Natural killer cell (primary cell): ENCODE measurements around the gene CEP72. TPM values are rescaled to one million over a fixed set of nuclear protein-coding genes. Genes with fewer than 3 reads are reported as not detected.

Source experiments
- ATAC-seq, 3 donors: fragments of 150-1000 bp in 2 of 3; fragments of 200-7000 bp in 1 of 3; cut with Tn5 transposase; 1 replicate in 1 of 3; 2 replicates in 2 of 3; pipeline ENCODE4 v1.10.0; 2021; ENCODE audit warnings: mild to moderate bottlenecking in 2 of 3, moderate library complexity in 2 of 3
- DNase-seq, 2 donors: peaks; one replicate each; pipeline versions ENCODE4 v3.0.0 to v3.0.0-alpha.2; 2013 to 2021; ENCODE audit warnings: mixed read lengths in 1 of 2
- H3K27ac ChIP-seq: one replicate; pipeline ENCODE4 v1.5.1; 2013; ENCODE audit warnings: mild to moderate bottlenecking, low read length
- H3K27me3 ChIP-seq: one replicate; pipeline ENCODE4 v1.6.1; 2013; ENCODE audit warnings: low read length; ENCODE audit not compliant: control insufficient read depth, insufficient read depth
- H3K36me3 ChIP-seq: one replicate; pipeline ENCODE4 v1.6.1; 2013; ENCODE audit warnings: low read length; ENCODE audit not compliant: control insufficient read depth, insufficient read depth
- H3K4me1 ChIP-seq: one replicate; pipeline ENCODE4 v1.6.1; 2013; ENCODE audit warnings: low read length; ENCODE audit not compliant: control insufficient read depth, insufficient read depth
- H3K4me3 ChIP-seq: one replicate; pipeline ENCODE4 v1.5.1; 2013; ENCODE audit warnings: low read length
- H3K9me3 ChIP-seq: one replicate; pipeline ENCODE4 v1.6.1; 2013; ENCODE audit warnings: low read length; ENCODE audit not compliant: control insufficient read depth, insufficient read depth
- H3K27ac Mint-ChIP-seq, 2 donors: one replicate each; pipeline ENCODE4 v1.8.0; 2022; ENCODE audit warnings: mild to moderate bottlenecking in 2 of 2, mixed read lengths in 2 of 2, moderate library complexity in 1 of 2
- H3K27me3 Mint-ChIP-seq, 2 donors: one replicate each; pipeline ENCODE4 v1.8.0; 2022; ENCODE audit warnings: low read depth in 2 of 2, mixed read lengths in 2 of 2
- H3K36me3 Mint-ChIP-seq: one replicate; pipeline ENCODE4 v1.8.0; 2022; ENCODE audit warnings: mixed read lengths
- H3K4me1 Mint-ChIP-seq, 2 donors: one replicate each; pipeline ENCODE4 v1.8.0; 2022; ENCODE audit warnings: mixed read lengths in 2 of 2
- H3K4me3 Mint-ChIP-seq: one replicate; pipeline ENCODE4 v1.8.0; 2022; ENCODE audit warnings: mild to moderate bottlenecking, moderate library complexity, mixed read lengths
- H3K9me3 Mint-ChIP-seq, 2 donors: one replicate each; pipeline ENCODE4 v1.8.0; 2022; ENCODE audit warnings: mixed read lengths in 2 of 2
- CTCF ChIP-seq: fragments of 200-600 bp; IDR thresholded peaks from one replicate; pipeline ENCODE4 v1.8.0; 2022; ENCODE audit warnings: antibody characterized with exemption
- WGBS: methylation state at CpG from one replicate; pipeline ENCODE4 v1.1.7; 2013; ENCODE audit warnings: missing lambda C conversion rate; ENCODE audit not compliant: insufficient coverage; 5-methylcytosine and 5-hydroxymethylcytosine counted together
- intact Hi-C: fragments of 100-400 bp; cut with micrococcal nuclease; formaldehyde crosslinking; loops from one replicate; pipeline ENCODE4 v1.14.2; 2022
- total RNA-seq, 4 donors: library from RNA; stranded (reverse); fragments of 120-200 nt in 1 of 4; gene quantifications; one replicate each; pipeline versions ENCODE4 v1.2.3 to v1.2.4, GENCODE V29; 2013 to 2022

The CEP72 gene
- total RNA-seq, 3 donors from 2014 or later (not counting 1 experiment from before 2014, with no cell fraction given): 12.2 to 15.1 (median 12.3) TPM

- peaks cover 26 to 30% of the 10 kb centered on the region in 2 donors for H3K27me3 Mint-ChIP-seq
- 93% methylated on average over 13 of the region's 13 CpGs for WGBS
- intact Hi-C loops: no loop called here
- H3K9me3 Mint-ChIP-seq: peaks cover 0 to 4% of the 10 kb centered on the region in 2 donors
- no peaks in the 10 kb centered on the region for H3K36me3 ChIP-seq
- no peak for TF ChIP-seq CTCF
- peaks cover 2% of the 10 kb centered on the region for H3K27me3 ChIP-seq
- H3K27ac Mint-ChIP-seq: no peak overlapping the region
- H3K4me1 ChIP-seq: no peaks in the 10 kb centered on the region
- ATAC-seq: no peak
- H3K36me3 Mint-ChIP-seq: no peaks in the 10 kb centered on the region
- H3K4me3 Mint-ChIP-seq: no peak overlapping the region
- no peak overlapping the region for H3K27ac ChIP-seq
- DNase-seq: no peak
- H3K9me3 ChIP-seq: peaks cover 3% of the 10 kb centered on the region
- no peaks in the 10 kb centered on the region for H3K4me1 Mint-ChIP-seq
- H3K4me3 ChIP-seq: no peak overlapping the region
Measured at GRCh38 chr5:571791-572190, 40.3 kb upstream of the CEP72 start.

- no peak overlapping the region for H3K4me3 Mint-ChIP-seq
- 76% methylated on average over 9 of the region's 14 CpGs for WGBS
- intact Hi-C loops: no loop called here
- peaks cover 0 to 4% of the 10 kb centered on the region in 2 donors for H3K9me3 Mint-ChIP-seq
- no peaks in the 10 kb centered on the region for H3K4me1 Mint-ChIP-seq
- Histone ChIP-seq H3K36me3 (no peaks in the 10 kb centered on the region), H3K4me3 (no peak overlapping the region), H3K4me1 (no peaks in the 10 kb centered on the region), H3K27me3 (peaks cover 2% of the 10 kb centered on the region), H3K9me3 (peaks cover 3% of the 10 kb centered on the region), H3K27ac (no peak overlapping the region)
- H3K27ac Mint-ChIP-seq: no peak overlapping the region
- no peaks in the 10 kb centered on the region for H3K36me3 Mint-ChIP-seq
- no peak for ATAC-seq
- DNase-seq: no peak
- peaks cover 24 to 27% of the 10 kb centered on the region in 2 donors for H3K27me3 Mint-ChIP-seq
- no peak for TF ChIP-seq CTCF
Measured at GRCh38 chr5:572398-573019, 39.6 kb upstream of the CEP72 start.

GRCh38 chr5:573206-573605 lies 38.9 kb upstream of the CEP72 start:
- TF ChIP-seq CTCF: no peak
- Mint-ChIP-seq H3K4me3 (no peak overlapping the region), H3K27ac (no peak overlapping the region), H3K27me3 (peaks cover 26 to 33% of the 10 kb centered on the region in 2 donors), H3K36me3 (no peaks in the 10 kb centered on the region), H3K9me3 (peaks cover 0 to 4% of the 10 kb centered on the region in 2 donors), H3K4me1 (no peaks in the 10 kb centered on the region)
- Histone ChIP-seq H3K4me3 (no peak overlapping the region), H3K27ac (no peak overlapping the region), H3K27me3 (peaks cover 2% of the 10 kb centered on the region), H3K36me3 (no peaks in the 10 kb centered on the region), H3K9me3 (peaks cover 3% of the 10 kb centered on the region), H3K4me1 (no peaks in the 10 kb centered on the region)
- intact Hi-C loops: no loop called here
- 88% methylated on average over 12 of the region's 12 CpGs for WGBS
- DNase-seq: no peak
- no peak for ATAC-seq

DNA sequence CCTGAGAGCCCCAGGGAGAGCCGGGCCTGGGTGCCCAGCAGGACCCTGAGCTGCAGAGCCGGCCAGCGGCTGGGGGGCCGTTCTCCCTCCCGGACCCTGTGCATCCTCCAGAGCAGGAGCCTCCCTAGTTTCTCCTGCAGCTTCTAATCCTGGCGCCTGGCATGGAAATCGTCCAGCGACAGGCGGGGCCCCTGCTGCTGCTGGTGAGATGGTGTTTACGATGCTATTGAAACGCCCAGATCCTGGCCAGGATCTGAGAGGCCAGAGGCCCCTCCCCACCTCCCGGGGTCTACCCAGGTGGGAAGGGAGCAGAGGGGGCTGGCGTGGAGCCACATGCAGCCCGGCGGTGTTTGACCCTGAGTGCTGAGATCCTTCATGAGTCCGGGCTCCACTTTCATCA lies 38.2 kb upstream of the CEP72 start:
- H3K27me3 Mint-ChIP-seq: peaks cover 23 to 40% of the 10 kb centered on the region in 2 donors
- WGBS: 60% methylated on average over 16 of the region's 16 CpGs

More for the DNA sequence above, 38.2 kb upstream of the CEP72 start:
- intact Hi-C loops: no loop called here
- H3K4me3 Mint-ChIP-seq: no peak overlapping the region
- Histone ChIP-seq H3K4me1 (no peaks in the 10 kb centered on the region), H3K27me3 (peaks cover 2% of the 10 kb centered on the region), H3K9me3 (peaks cover 3% of the 10 kb centered on the region), H3K27ac (no peak overlapping the region), H3K4me3 (no peak overlapping the region), H3K36me3 (no peaks in the 10 kb centered on the region)
- no peak for TF ChIP-seq CTCF
- DNase-seq: no peak
- H3K9me3 Mint-ChIP-seq: peaks cover 0 to 4% of the 10 kb centered on the region in 2 donors
- no peak for ATAC-seq
- no peaks in the 10 kb centered on the region for H3K36me3 Mint-ChIP-seq
- no peaks in the 10 kb centered on the region for H3K4me1 Mint-ChIP-seq
- no peak overlapping the region for H3K27ac Mint-ChIP-seq
